GM12891 (cell line): ENCODE measurements around the gene OR6C4.
"Not testable (repeated sequence)": the region's sequence is repeated elsewhere in the genome, so short reads cannot be mapped to it uniquely, and the experiment has no call there.

ENCODE experiments used
- DNase-seq: peaks from one replicate; pipeline ENCODE4 v3.0.0; 2011; ENCODE audit warnings: low spot score; ENCODE audit not compliant: insufficient read length
- FAIRE-seq: peaks from 2 replicates; lab custom pipeline; 2011; peaks lifted over from hg19 to GRCh38; lab: Jason Lieb, UNC
- PAX5 ChIP-seq: IDR thresholded peaks from 2 replicates; pipeline ENCODE4 v1.6.1; 2011; ENCODE audit warnings: low read length, moderate library complexity, mild to moderate bottlenecking; ENCODE audit not compliant: insufficient read depth, severe bottlenecking
- POLR2A ChIP-seq: IDR thresholded peaks from 2 replicates; pipeline ENCODE4 v1.6.1; 2011; ENCODE audit warnings: low read depth, low read length, control low read depth
- POLR2AphosphoS5 ChIP-seq: IDR thresholded peaks from 2 replicates; pipeline ENCODE4 v1.6.1; 2011; ENCODE audit warnings: low read depth, low read length, control low read depth
- POU2F2 ChIP-seq: IDR thresholded peaks from 2 replicates; pipeline ENCODE4 v1.6.1; 2011; ENCODE audit warnings: low read depth, mild to moderate bottlenecking, control low read depth, low read length, moderate library complexity
- SPI1 ChIP-seq: IDR thresholded peaks from 2 replicates; pipeline ENCODE4 v1.6.1; 2011; ENCODE audit warnings: low read depth, low read length, control low read depth
- TAF1 ChIP-seq: IDR thresholded peaks from 2 replicates; pipeline ENCODE4 v1.6.1; 2011; ENCODE audit warnings: low read depth, low read length, control low read depth

OR6C4 gene

GRCh38 chr12:55582066-55582465, 32.7 kb downstream of the OR6C4 start:
- FAIRE-seq (no peak), DNase-seq (no peak)
- TF ChIP-seq PAX5 (no peak), POLR2AphosphoS5 (no peak), POLR2A (no peak), SPI1 (no peak)

GRCh38 chr12:55585817-55586216, 36.4 kb downstream of the OR6C4 start:
- TF ChIP-seq TAF1 (no peak), PAX5 (no peak), POU2F2 (no peak), POLR2AphosphoS5 (no peak), SPI1 (no peak), POLR2A (no peak)
- FAIRE-seq (no peak), DNase-seq (no peak)

GRCh38 chr12:55590152-55590551, 40.8 kb downstream of the OR6C4 start:
- DNase-seq, FAIRE-seq: not testable (repeated sequence)
